HuH-7.5 (cell line): ENCODE results near the gene LRRC45.
A peak's percentile ranks its signal among the peaks of the same experiment; 100 is the strongest.

Source experiments
- DNase-seq: peaks from one replicate; pipeline ENCODE4 v3.0.0; 2011; ENCODE audit warnings: low spot score

LRRC45 gene

GRCh38 chr17:82050761-82051641 lies 27.9 kb downstream of the LRRC45 start:
- no peak for DNase-seq

GRCh38 chr17:82051776-82052637 lies 28.9 kb downstream of the LRRC45 start, which contains the start of the genes GPS1 and RFNG:
Gene GPS1 (plus strand): TSS chr17:82051898. CDS start chr17:82051932, 34 bp downstream.
Gene RFNG (minus strand): TSS chr17:82051811. CDS start chr17:82051766, 45 bp downstream.
- peak; percentile 92 for DNase-seq

- DNase-seq = no peak
These were observed 29.5 kb downstream of the LRRC45 start for GRCh38 chr17:82052638-82053059.

- no peak for DNase-seq
These were observed 30.0 kb downstream of the LRRC45 start for GRCh38 chr17:82053130-82053529.

GRCh38 chr17:82053556-82054263 lies 30.6 kb downstream of the LRRC45 start:
- DNase-seq = no peak

- DNase-seq = no peak
These were observed 31.4 kb downstream of the LRRC45 start for GRCh38 chr17:82054351-82055022.

GRCh38 chr17:82055023-82055964 lies 32.2 kb downstream of the LRRC45 start:
- no peak for DNase-seq

GRCh38 chr17:82055965-82056728 lies 33.0 kb downstream of the LRRC45 start:
- DNase-seq = no peak

- DNase-seq = no peak
These were observed 33.9 kb downstream of the LRRC45 start for GRCh38 chr17:82056729-82057621.

GRCh38 chr17:82058230-82058854 lies 35.2 kb downstream of the LRRC45 start:
- no peak for DNase-seq

- DNase-seq = no peak
These were observed 35.7 kb downstream of the LRRC45 start for GRCh38 chr17:82058855-82059249.

- DNase-seq = no peak
These were observed 36.3 kb downstream of the LRRC45 start for GRCh38 chr17:82059272-82060000.

GRCh38 chr17:82060001-82060380 lies 36.9 kb downstream of the LRRC45 start:
- DNase-seq = no peak

- DNase-seq = no peak
These were observed 37.5 kb downstream of the LRRC45 start for GRCh38 chr17:82060614-82061013.

GRCh38 chr17:82061047-82061925 lies 38.2 kb downstream of the LRRC45 start:
- no peak for DNase-seq
